GM12873 (cell line): ENCODE data around the gene C1orf21.

Source experiments
- CTCF ChIP-seq: IDR thresholded peaks from 2 replicates; pipeline ENCODE4 v1.5.1; 2012; ENCODE audit warnings: low read depth, mild to moderate bottlenecking, moderate library complexity, low read length, control low read depth; ENCODE audit not compliant: insufficient read depth; ENCODE audit errors: missing control alignments

The C1orf21 gene

GRCh38 chr1:184424157-184424556 is 37.3 kb downstream of the C1orf21 start:
- no peak for TF ChIP-seq CTCF

GRCh38 chr1:184424945-184425344 is 38.1 kb downstream of the C1orf21 start:
- TF ChIP-seq CTCF, result no peak

- TF ChIP-seq CTCF, result no peak
These were observed 38.8 kb downstream of the C1orf21 start for GRCh38 chr1:184425449-184426277.

GRCh38 chr1:184426278-184426674 is 39.4 kb downstream of the C1orf21 start:
- TF ChIP-seq CTCF, result no peak

- no peak for TF ChIP-seq CTCF
These were observed 40.9 kb downstream of the C1orf21 start for GRCh38 chr1:184427722-184428121.

- no peak for TF ChIP-seq CTCF
These were observed 41.8 kb downstream of the C1orf21 start for GRCh38 chr1:184428604-184429003.

- no peak for TF ChIP-seq CTCF
These were observed 42.5 kb downstream of the C1orf21 start for GRCh38 chr1:184429335-184429734.
